ENCODE measurements around the gene PROZ.

DNA sequence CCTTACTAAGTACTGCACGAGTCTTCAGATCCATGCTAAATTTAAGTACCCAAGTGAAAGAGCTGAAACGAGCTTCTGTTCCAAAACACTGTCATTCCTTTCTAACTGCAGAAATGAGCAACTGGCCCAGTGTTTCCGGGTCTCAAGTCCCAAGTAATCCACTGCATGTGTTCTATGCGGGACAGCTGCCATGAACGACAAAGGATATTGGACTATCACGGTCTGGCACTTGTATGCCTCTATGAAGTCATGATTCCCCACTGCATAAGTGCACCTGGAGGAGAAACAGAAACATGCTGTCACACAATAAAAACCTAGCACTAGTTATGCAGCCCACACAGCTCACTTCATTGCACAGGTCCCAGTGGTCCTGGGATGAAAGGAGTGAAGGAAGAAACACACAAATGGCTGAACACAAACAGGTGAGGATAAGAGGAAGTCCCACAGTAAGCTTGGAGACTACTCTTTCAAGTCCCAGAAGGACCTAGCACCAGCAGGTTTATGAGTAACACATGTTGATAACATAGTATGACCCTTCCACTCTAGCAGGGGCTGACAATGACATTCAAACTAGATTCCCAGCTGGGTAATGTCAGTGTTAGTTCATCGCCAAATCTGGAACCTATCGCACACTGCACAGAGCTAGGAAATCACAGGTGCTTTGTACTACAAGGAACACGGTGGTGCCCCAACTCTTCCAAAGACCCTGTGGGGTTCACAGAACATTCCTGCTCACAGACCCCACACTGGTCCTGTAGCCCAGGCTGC lies 38.7 kb downstream of the PROZ start:
- TF ChIP-seq EZH2 (IDR thresholded peaks at IDR 0.05; ENCODE audit: insufficient read depth, poor library complexity, severe bottlenecking) (no peak), EZH2phosphoT487 (IDR thresholded peaks at IDR 0.05; ENCODE audit: insufficient read depth, low read depth) (no peak)
